OCI-LY1 (cell line): Measurements from ENCODE around the gene KCNJ1.

ENCODE experiments used
- H2AFZ ChIP-seq: fragments of 200-600 bp; sonication (generic), shearing (Covaris generic); 2 replicates; pipeline ENCODE4 v1.6.0; 2014; ENCODE audit warnings: antibody characterized with exemption, mild to moderate bottlenecking, low read length
- H3F3A ChIP-seq: fragments of 200-600 bp; sonication (generic), shearing (Covaris generic); 2 replicates; pipeline ENCODE4 v1.6.0; 2014; ENCODE audit warnings: mild to moderate bottlenecking, antibody characterized with exemption, low read length, moderate library complexity; ENCODE audit not compliant: insufficient read depth
- H3K27ac ChIP-seq: fragments of 200-600 bp; sonication (generic); 2 replicates; pipeline ENCODE4 v1.5.1; 2014; ENCODE audit warnings: low read length, mixed run types, mild to moderate bottlenecking, low read depth; ENCODE audit not compliant: poor library complexity, severe bottlenecking
- H3K27me3 ChIP-seq: fragments of 200-600 bp; sonication (generic); 2 replicates; pipeline ENCODE4 v1.6.0; 2014; ENCODE audit warnings: antibody characterized with exemption, mild to moderate bottlenecking, low read length, moderate library complexity; ENCODE audit not compliant: insufficient read depth
- H3K36me3 ChIP-seq: fragments of 200-600 bp; sonication (generic); 2 replicates; pipeline ENCODE4 v1.6.1; 2014; ENCODE audit warnings: mild to moderate bottlenecking, antibody characterized with exemption, low read length, moderate library complexity, mixed read lengths; ENCODE audit not compliant: insufficient read depth
- H3K4me1 ChIP-seq: fragments of 200-600 bp; sonication (generic); 2 replicates; pipeline ENCODE4 v1.5.1; 2014; ENCODE audit warnings: mild to moderate bottlenecking, low read length, moderate library complexity; ENCODE audit not compliant: insufficient read depth, severe bottlenecking
- H3K4me2 ChIP-seq: fragments of 200-600 bp; sonication (generic), shearing (Covaris generic); 2 replicates; pipeline ENCODE4 v1.6.1; 2014; ENCODE audit warnings: low read length
- H3K4me3 ChIP-seq: fragments of 200-600 bp; sonication (generic); 2 replicates; pipeline ENCODE4 v1.5.1; 2014; ENCODE audit warnings: low read length, low read depth, mild to moderate bottlenecking, mixed read lengths; ENCODE audit not compliant: poor library complexity, severe bottlenecking
- H3K79me2 ChIP-seq: fragments of 200-600 bp; shearing (Covaris generic); 2 replicates; pipeline ENCODE4 v1.6.1; 2016; ENCODE audit warnings: mixed run types, low read length, mixed read lengths; ENCODE audit not compliant: insufficient read depth
- H3K9ac ChIP-seq: fragments of 200-600 bp; sonication (generic), shearing (Covaris generic); 2 replicates; pipeline ENCODE4 v1.6.1; 2014; ENCODE audit warnings: mild to moderate bottlenecking, low read length, mixed read lengths
- H3K9me2 ChIP-seq: fragments of 200-600 bp; sonication (generic), shearing (Covaris generic); 2 replicates; pipeline ENCODE4 v1.6.1; 2014; ENCODE audit warnings: low read depth, mild to moderate bottlenecking, low read length, mixed read lengths
- H3K9me3 ChIP-seq: fragments of 200-600 bp; shearing (Covaris generic); 2 replicates; pipeline ENCODE4 v1.6.1; 2014; ENCODE audit warnings: low read length, mixed read lengths
- H4K20me1 ChIP-seq: fragments of 200-600 bp; sonication (generic), shearing (Covaris generic); 2 replicates; pipeline ENCODE4 v1.6.0; 2016; ENCODE audit warnings: mild to moderate bottlenecking, low read length; ENCODE audit not compliant: insufficient read depth
- CTCF ChIP-seq: fragments of 200-600 bp; sonication (generic), shearing (Covaris generic); IDR thresholded peaks from 2 replicates; pipeline ENCODE4 v1.5.1; 2017; ENCODE audit warnings: mild to moderate bottlenecking, antibody characterized with exemption, low read length, moderate library complexity, mixed read lengths
- EZH2 ChIP-seq: fragments of 200-600 bp; sonication (generic), shearing (Covaris generic); IDR thresholded peaks from 2 replicates; pipeline ENCODE4 v1.8.0; 2017; ENCODE audit warnings: borderline replicate concordance, mixed run types, mild to moderate bottlenecking, antibody characterized with exemption, low read length, moderate library complexity, mixed read lengths

KCNJ1 gene

DNA sequence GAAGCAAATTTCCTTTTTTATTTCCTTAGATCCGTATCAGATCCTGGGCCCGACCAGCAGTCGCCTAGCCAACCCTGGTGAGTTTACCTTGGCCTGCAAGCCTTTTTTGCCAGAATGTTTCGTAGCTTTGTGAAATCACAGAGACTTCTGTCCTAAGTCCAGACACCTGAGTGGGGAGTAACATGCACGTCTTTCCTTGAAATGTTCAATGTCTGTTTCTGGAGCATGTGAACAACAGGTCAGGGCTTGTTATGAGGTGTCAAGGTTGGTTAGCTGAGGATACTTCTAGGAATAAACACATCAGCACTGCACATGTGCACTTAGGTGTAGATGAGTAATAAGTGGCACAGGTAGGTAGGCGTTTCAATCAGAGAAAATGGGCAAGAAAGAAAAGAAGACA lies 58.0 kb downstream of the KCNJ1 start:
- Histone ChIP-seq H3K27ac (no peak overlapping the region), H3F3A (no peaks in the 10 kb centered on the region), H3K9me2 (no peaks in the 10 kb centered on the region), H4K20me1 (no peaks in the 10 kb centered on the region), H3K27me3 (no peaks in the 10 kb centered on the region), H3K4me2 (no peak overlapping the region), H3K79me2 (no peaks in the 10 kb centered on the region), H3K4me3 (no peak overlapping the region), H3K4me1 (no peaks in the 10 kb centered on the region), H3K9me3 (no peaks in the 10 kb centered on the region), H3K36me3 (peaks cover 89% of the 10 kb centered on the region), H3K9ac (no peak overlapping the region), H2AFZ (no peak overlapping the region)
- TF ChIP-seq EZH2 (no peak), CTCF (no peak)

DNA sequence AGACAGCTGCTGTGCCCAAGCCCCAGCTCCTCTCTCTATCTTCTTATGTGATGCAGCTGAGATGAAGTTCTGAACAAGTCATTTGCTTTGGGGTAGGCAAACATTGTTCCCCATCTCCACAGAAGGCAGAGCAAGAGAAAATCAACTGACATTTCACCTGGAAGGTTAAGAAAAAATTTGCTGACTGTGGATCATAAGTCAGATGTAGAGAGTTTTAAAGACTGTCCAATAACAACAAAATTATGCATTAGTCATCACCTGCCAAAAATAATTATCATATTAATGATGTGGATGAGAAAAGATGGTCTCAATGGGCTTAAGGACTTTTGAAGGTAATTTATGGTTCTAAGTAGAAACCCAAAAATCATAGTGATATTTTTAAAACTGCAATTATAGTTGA lies 59.2 kb downstream of the KCNJ1 start:
- no peaks in the 10 kb centered on the region for H3K79me2 ChIP-seq
- no peak for TF ChIP-seq EZH2

GRCh38 chr11:128806506-128807261 lies 60.4 kb downstream of the KCNJ1 start:
- Histone ChIP-seq H2AFZ (no peak overlapping the region), H3K79me2 (no peaks in the 10 kb centered on the region), H3F3A (no peaks in the 10 kb centered on the region), H3K4me3 (no peak overlapping the region), H4K20me1 (no peaks in the 10 kb centered on the region), H3K9me3 (no peaks in the 10 kb centered on the region), H3K4me2 (no peak overlapping the region), H3K4me1 (no peaks in the 10 kb centered on the region), H3K36me3 (peaks cover 79% of the 10 kb centered on the region), H3K27ac (no peak overlapping the region), H3K9me2 (no peaks in the 10 kb centered on the region), H3K27me3 (no peaks in the 10 kb centered on the region), H3K9ac (no peak overlapping the region)
- TF ChIP-seq CTCF, result no peak
- TF ChIP-seq EZH2, result no peak

More for the DNA sequence above, 59.2 kb downstream of the KCNJ1 start:
- Histone ChIP-seq H3K9me2 (no peaks in the 10 kb centered on the region), H4K20me1 (no peaks in the 10 kb centered on the region), H3F3A (no peaks in the 10 kb centered on the region), H3K4me1 (no peaks in the 10 kb centered on the region), H3K36me3 (peaks cover 85% of the 10 kb centered on the region), H3K4me3 (no peak overlapping the region), H3K9ac (no peak overlapping the region), H3K27me3 (no peaks in the 10 kb centered on the region), H3K27ac (no peak overlapping the region), H3K9me3 (no peaks in the 10 kb centered on the region), H3K4me2 (no peak overlapping the region), H2AFZ (no peak overlapping the region)

DNA sequence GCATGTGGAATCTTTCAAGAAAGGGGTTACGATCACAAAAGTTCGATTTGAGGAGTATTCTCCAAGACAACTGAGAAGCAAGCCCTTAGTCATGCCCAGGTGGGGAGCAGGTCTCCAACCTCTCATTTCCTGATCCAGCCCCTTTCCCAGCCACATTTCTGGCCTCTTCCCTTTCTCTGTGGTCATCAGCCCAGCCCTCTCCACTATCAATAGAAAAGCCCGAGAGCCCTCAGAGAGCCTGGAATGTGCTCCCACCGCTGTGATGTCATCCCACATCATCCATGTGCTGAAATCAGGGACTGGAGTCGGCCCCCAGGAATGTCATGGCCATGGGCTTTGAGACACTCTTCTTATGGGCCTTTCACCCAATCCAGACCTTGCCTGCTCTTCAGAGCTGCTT lies 62.6 kb downstream of the KCNJ1 start:
- H3K36me3 ChIP-seq, result peaks cover 74% of the 10 kb centered on the region
- no peaks in the 10 kb centered on the region for H3K9me2 ChIP-seq
- H3K9ac ChIP-seq, result no peak overlapping the region
- H3F3A ChIP-seq, result no peaks in the 10 kb centered on the region
- H3K4me1 ChIP-seq, result no peaks in the 10 kb centered on the region
- no peaks in the 10 kb centered on the region for H3K79me2 ChIP-seq
- H3K27me3 ChIP-seq, result no peaks in the 10 kb centered on the region
- no peak overlapping the region for H3K27ac ChIP-seq
- TF ChIP-seq EZH2 (no peak), CTCF (no peak)
- H3K4me2 ChIP-seq, result no peak overlapping the region
- H3K9me3 ChIP-seq, result no peaks in the 10 kb centered on the region
- no peaks in the 10 kb centered on the region for H4K20me1 ChIP-seq
- H2AFZ ChIP-seq, result no peak overlapping the region
- H3K4me3 ChIP-seq, result no peak overlapping the region
